Colonic mucosa (tissue), 4 donors: ENCODE measurements around the gene ITGA7. TPM values are rescaled to one million over a fixed set of nuclear protein-coding genes. Genes with fewer than 3 reads are reported as not detected.

Source experiments
- DNase-seq: peaks from one replicate; pipeline ENCODE4 v3.0.0-alpha.2; 2020
- H3K27ac ChIP-seq: fragments of 200-600 bp; one replicate; pipeline ENCODE4 v1.8.0; 2021
- H3K27me3 ChIP-seq: fragments of 200-600 bp; one replicate; pipeline ENCODE4 v1.8.0; 2021
- H3K36me3 ChIP-seq: fragments of 200-600 bp; one replicate; pipeline ENCODE4 v1.8.0; 2021
- H3K4me1 ChIP-seq: fragments of 200-600 bp; one replicate; pipeline ENCODE4 v1.8.0; 2021; ENCODE audit warnings: mild to moderate bottlenecking
- H3K4me3 ChIP-seq: fragments of 200-600 bp; one replicate; pipeline ENCODE4 v1.8.0; 2021
- H3K9ac ChIP-seq, 2 donors: one replicate each; pipeline ENCODE4 v1.7.0; 2013; ENCODE audit warnings: control low read depth in 2 of 2, low read depth in 2 of 2, low read length in 2 of 2
- H3K9me3 ChIP-seq: fragments of 200-600 bp; one replicate; pipeline ENCODE4 v1.8.0; 2021
- CTCF ChIP-seq: fragments of 200-600 bp; IDR thresholded peaks from one replicate; pipeline ENCODE4 v1.8.0; 2022; ENCODE audit warnings: antibody characterized with exemption, mild to moderate bottlenecking
- intact Hi-C: fragments of 100-400 bp; cut with DNase I; formaldehyde crosslinking; loops from one replicate; pipeline ENCODE4 v1.14.1; 2022
- total RNA-seq, 2 donors: library from RNA; stranded (reverse); fragmentation: NEBNext Ultra II Directional in 1 of 2; extraction: Animal tissue kit (Norgen Biotek cat#: 25700) in 1 of 2; gene quantifications; one replicate each; pipeline ENCODE4 v1.2.1, GENCODE V29; 2021
- donor health status: healthy.
- donor health status: DM: no; HTN: no; CAD: no.
- donor health status: DM: no; HTN: no; CAD: no.

Gene ITGA7
- total RNA-seq, 2 donors from 2014 or later, result 10.8 to 64.4 TPM

DNA sequence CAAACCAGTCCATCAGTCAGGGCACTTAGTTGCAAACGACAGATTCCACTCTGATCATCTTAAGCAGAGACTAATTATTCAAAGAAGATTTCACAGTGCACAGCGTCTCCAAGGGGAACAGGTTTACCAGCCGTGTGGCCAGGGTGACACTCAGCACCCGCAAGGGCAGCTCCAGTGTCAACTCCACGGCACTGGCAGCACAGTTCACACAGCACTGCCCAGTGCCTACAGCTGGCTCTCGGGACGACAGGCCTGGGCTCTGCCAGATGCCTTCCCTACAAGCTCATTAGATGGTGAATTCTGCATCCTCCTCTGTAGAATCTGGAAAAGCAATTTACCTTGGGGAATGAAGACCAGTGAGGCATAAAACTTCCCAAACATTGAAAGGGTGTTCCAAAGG is 66.1 kb downstream of the ITGA7 start:
- H3K9me3 ChIP-seq, result no peaks in the 10 kb centered on the region
- no peaks in the 10 kb centered on the region for H3K27me3 ChIP-seq
- H3K9ac ChIP-seq, result no peak overlapping the region
- no peaks in the 10 kb centered on the region for H3K36me3 ChIP-seq
- TF ChIP-seq CTCF, result no peak
- H3K4me3 ChIP-seq, result no peak overlapping the region
- H3K4me1 ChIP-seq, result no peaks in the 10 kb centered on the region
- DNase-seq, result no peak
- H3K27ac ChIP-seq, result no peak overlapping the region
- intact Hi-C loops, result no loop called here

DNA sequence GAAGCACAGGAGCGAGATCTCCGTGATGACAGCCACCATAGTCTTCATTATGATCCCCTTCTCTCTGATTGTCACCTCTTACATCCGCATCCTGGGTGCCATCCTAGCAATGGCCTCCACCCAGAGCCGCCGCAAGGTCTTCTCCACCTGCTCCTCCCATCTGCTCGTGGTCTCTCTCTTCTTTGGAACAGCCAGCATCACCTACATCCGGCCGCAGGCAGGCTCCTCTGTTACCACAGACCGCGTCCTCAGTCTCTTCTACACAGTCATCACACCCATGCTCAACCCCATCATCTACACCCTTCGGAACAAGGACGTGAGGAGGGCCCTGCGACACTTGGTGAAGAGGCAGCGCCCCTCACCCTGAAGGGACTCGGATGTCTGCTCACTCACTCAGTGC is 70.2 kb downstream of the ITGA7 start:
- Histone ChIP-seq H3K4me3 (no peak overlapping the region), H3K4me1 (no peaks in the 10 kb centered on the region), H3K9ac (no peak overlapping the region), H3K27ac (no peak overlapping the region), H3K9me3 (no peaks in the 10 kb centered on the region), H3K27me3 (no peaks in the 10 kb centered on the region), H3K36me3 (no peaks in the 10 kb centered on the region)
- intact Hi-C loops, result no loop called here
- no peak for DNase-seq
- no peak for TF ChIP-seq CTCF

DNA sequence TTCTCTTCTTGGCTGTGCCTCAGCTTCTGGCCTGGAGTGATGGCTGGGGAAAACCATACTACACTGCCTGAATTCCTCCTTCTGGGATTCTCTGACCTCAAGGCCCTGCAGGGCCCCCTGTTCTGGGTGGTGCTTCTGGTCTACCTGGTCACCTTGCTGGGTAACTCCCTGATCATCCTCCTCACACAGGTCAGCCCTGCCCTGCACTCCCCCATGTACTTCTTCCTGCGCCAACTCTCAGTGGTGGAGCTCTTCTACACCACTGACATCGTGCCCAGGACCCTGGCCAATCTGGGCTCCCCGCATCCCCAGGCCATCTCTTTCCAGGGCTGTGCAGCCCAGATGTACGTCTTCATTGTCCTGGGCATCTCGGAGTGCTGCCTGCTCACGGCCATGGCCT is 70.9 kb downstream of the ITGA7 start, which contains the start of gene OR10P1:
OR10P1 (plus strand) TSS at position 40 of the 400 bp plus-strand sequence; CDS start at position 40, 0 bp downstream.
- Histone ChIP-seq H3K36me3 (no peaks in the 10 kb centered on the region), H3K4me1 (no peaks in the 10 kb centered on the region), H3K4me3 (no peak within 1 kb of the TSS), H3K9ac (no peak within 1 kb of the TSS), H3K9me3 (no peaks in the 10 kb centered on the region), H3K27ac (no peak within 1 kb of the TSS), H3K27me3 (no peaks in the 10 kb centered on the region)
- DNase-seq, result no peak
- intact Hi-C loops, result no loop called here
- TF ChIP-seq CTCF, result no peak

DNA sequence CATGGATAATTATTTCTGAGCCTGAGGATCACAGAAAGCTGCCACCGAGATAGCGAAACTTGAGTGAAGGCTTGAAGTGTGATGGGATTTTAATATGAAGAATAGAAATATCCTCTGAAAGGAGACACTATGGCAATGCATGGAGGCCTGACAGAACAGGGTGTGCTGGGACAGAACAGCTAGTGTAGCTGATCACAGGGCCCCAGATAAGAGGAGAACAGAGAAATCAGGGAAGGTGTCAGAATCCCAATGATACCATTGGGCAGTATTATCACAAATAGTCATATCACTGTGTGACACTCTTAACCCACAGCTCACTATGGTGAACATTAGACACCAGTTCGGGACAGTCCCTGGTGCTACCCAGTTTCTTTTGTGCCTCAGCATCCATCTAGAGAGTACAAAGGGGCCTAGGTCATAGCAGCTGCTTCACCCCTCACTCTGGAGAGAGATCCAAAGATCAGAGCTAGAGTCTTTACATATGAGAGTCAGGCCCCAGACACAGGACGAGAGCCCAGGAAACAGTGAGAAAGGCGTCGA is 71.5 kb downstream of the ITGA7 start:
- Histone ChIP-seq H3K4me3 (no peak overlapping the region), H3K9me3 (no peaks in the 10 kb centered on the region), H3K4me1 (no peaks in the 10 kb centered on the region), H3K36me3 (no peaks in the 10 kb centered on the region), H3K27ac (no peak overlapping the region), H3K9ac (no peak overlapping the region), H3K27me3 (no peaks in the 10 kb centered on the region)
- intact Hi-C loops, result no loop called here
- DNase-seq, result no peak
- no peak for TF ChIP-seq CTCF

Other genes starting within 250 kb of the ITGA7 start
- not detected for gene OR6C70, start 237.8 kb downstream of the ITGA7 start, total RNA-seq
- not detected for gene OR6C68, start 215.5 kb downstream of the ITGA7 start, total RNA-seq
- gene OR6C4, start 158.3 kb downstream of the ITGA7 start, total RNA-seq, result not detected
- gene OR2AP1, start 135.4 kb downstream of the ITGA7 start, total RNA-seq, result not detected
- not detected for gene OR10P1, start 71.0 kb downstream of the ITGA7 start, total RNA-seq
- 100 to 1,000 TPM; 214 to 242 TPM for gene BLOC1S1, start 8.1 kb upstream of the ITGA7 start, total RNA-seq
- 10 to 100 TPM; 22.6 to 29.6 TPM for gene RDH5, start 12.5 kb upstream of the ITGA7 start, total RNA-seq
- 1,000 to 10,000 TPM in 1 of 2 donors, 100 to 1,000 TPM in 1; 707 to 1,094 TPM for gene CD63, start 21.1 kb upstream of the ITGA7 start, total RNA-seq
- 1 to 10 TPM; 3.2 to 3.7 TPM for gene GDF11, start 35.2 kb upstream of the ITGA7 start, total RNA-seq
- 10 to 100 TPM; 52.3 to 53.0 TPM for gene SARNP, start 109.8 kb upstream of the ITGA7 start, total RNA-seq
- 10 to 100 TPM; 59.3 to 93.3 TPM for gene ORMDL2, start 110.1 kb upstream of the ITGA7 start, total RNA-seq
- gene DNAJC14, start 121.7 kb upstream of the ITGA7 start, total RNA-seq, result 10 to 100 TPM; 24.6 to 24.7 TPM
- gene MMP19, start 135.0 kb upstream of the ITGA7 start, total RNA-seq, result 1 to 10 TPM; 2.1 to 2.7 TPM
- 10 to 100 TPM; 44.0 to 49.3 TPM for gene PYM1, start 220.0 kb upstream of the ITGA7 start, total RNA-seq
- gene DGKA, start 223.3 kb upstream of the ITGA7 start, total RNA-seq, result 10 to 100 TPM; 80.2 to 91.2 TPM